Fibroblast of the aortic adventitia (primary cell): ENCODE results near the gene SH3RF3. TPM values are rescaled to one million over a fixed set of nuclear protein-coding genes. Genes with fewer than 3 reads are reported as not detected.

Source experiments
- DNase-seq: peaks from one replicate; pipeline ENCODE4 v3.0.0-alpha.2; 2010; ENCODE audit warnings: low read depth
- H3K4me3 ChIP-seq: 2 replicates; pipeline ENCODE4 v1.5.1; 2011; ENCODE audit warnings: low read depth, mild to moderate bottlenecking, control low read depth, low read length, moderate library complexity
- total RNA-seq: library from RNA; depleted of rRNA; stranded (reverse); fragments of >200 nt; gene quantifications from 2 replicates; pipeline ENCODE4 v1.2.3, GENCODE V29; 2012; ENCODE audit warnings: low replicate concordance
- TF ChIP-seq, protein P1 (sequence below): IDR thresholded peaks from 2 replicates; pipeline ENCODE4 v1.5.1; 2011; ENCODE audit warnings: mild to moderate bottlenecking, low read length, control low read depth, inconsistent platforms; ENCODE audit not compliant: insufficient read depth

The SH3RF3 gene
- total RNA-seq, 1 donor, result 8.4 TPM

DNA sequence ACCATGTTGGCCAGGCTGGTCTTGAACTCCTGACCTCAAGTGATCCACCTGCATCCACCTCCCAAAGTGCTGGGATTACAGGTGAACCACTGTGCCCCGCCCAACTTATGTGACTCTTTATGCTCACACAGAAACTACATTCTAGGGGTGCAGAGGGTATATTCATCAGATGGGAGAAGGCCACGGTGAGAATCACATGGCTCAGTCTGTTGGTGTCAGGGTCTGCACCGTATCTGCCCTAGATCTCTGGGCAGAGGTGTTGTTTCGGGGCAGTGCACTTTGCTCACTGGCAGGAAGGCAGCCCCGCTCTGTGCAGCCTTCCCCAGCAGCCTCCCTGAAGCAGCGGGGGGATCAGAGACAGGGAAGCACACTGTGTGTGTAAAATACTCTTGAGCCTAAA, 76.4 kb downstream of the SH3RF3 start:
- DNase-seq, result no peak

DNA sequence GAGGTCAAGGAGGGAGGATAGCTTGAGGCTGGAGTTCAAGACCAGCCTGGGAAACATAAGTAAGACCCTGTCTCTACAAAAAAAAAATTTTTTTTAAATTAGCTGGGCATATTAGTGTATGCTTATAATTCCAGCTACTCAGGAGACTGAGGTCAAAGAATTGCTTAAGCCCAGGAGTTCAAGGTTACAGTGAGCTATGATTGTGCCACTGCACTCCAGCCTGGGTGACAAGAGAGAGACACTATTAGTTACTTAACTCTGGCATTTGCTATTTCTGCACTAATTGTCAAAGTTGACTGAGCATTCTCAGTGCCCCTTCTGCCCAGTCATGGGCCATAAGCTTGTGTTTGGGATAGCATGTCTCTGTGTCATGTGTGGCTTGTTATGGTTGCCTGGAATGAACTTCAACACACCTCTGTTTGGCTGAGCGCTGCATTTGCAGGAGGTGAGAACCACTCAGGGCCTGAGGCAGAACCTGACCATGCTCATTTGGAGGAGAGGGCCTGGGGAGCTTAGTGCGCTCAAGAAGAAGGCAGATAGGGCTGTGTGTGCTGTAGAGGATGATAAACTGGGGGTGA, 77.7 kb downstream of the SH3RF3 start:
- DNase-seq, result no peak
- TF ChIP-seq, protein P1, sequence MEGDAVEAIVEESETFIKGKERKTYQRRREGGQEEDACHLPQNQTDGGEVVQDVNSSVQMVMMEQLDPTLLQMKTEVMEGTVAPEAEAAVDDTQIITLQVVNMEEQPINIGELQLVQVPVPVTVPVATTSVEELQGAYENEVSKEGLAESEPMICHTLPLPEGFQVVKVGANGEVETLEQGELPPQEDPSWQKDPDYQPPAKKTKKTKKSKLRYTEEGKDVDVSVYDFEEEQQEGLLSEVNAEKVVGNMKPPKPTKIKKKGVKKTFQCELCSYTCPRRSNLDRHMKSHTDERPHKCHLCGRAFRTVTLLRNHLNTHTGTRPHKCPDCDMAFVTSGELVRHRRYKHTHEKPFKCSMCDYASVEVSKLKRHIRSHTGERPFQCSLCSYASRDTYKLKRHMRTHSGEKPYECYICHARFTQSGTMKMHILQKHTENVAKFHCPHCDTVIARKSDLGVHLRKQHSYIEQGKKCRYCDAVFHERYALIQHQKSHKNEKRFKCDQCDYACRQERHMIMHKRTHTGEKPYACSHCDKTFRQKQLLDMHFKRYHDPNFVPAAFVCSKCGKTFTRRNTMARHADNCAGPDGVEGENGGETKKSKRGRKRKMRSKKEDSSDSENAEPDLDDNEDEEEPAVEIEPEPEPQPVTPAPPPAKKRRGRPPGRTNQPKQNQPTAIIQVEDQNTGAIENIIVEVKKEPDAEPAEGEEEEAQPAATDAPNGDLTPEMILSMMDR, result no peak
- no peak overlapping the region for H3K4me3 ChIP-seq

More for the DNA sequence above, 76.4 kb downstream of the SH3RF3 start:
- H3K4me3 ChIP-seq, result no peak overlapping the region
- TF ChIP-seq, protein P1, result no peak

DNA sequence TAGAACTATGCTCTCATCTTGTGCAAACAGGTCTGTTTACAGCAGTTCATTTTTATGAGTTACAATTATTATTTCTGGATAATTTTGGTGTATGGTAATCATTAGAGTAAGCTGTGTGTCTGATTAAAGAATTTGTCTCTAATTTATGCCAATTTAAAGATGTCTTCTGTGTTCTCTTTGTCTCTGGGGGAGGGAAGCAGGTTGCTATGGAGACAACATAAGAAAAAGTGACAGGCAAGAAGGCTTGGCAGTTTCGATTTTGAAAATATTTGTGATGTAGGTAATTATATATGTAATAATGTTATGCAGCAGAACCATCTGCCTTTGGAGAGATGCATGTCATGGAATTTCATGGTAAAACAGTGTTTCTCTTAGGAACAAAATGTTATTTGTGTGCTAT, 78.2 kb downstream of the SH3RF3 start:
- TF ChIP-seq, protein P1, result no peak
- no peak for DNase-seq
- H3K4me3 ChIP-seq, result no peak overlapping the region

DNA sequence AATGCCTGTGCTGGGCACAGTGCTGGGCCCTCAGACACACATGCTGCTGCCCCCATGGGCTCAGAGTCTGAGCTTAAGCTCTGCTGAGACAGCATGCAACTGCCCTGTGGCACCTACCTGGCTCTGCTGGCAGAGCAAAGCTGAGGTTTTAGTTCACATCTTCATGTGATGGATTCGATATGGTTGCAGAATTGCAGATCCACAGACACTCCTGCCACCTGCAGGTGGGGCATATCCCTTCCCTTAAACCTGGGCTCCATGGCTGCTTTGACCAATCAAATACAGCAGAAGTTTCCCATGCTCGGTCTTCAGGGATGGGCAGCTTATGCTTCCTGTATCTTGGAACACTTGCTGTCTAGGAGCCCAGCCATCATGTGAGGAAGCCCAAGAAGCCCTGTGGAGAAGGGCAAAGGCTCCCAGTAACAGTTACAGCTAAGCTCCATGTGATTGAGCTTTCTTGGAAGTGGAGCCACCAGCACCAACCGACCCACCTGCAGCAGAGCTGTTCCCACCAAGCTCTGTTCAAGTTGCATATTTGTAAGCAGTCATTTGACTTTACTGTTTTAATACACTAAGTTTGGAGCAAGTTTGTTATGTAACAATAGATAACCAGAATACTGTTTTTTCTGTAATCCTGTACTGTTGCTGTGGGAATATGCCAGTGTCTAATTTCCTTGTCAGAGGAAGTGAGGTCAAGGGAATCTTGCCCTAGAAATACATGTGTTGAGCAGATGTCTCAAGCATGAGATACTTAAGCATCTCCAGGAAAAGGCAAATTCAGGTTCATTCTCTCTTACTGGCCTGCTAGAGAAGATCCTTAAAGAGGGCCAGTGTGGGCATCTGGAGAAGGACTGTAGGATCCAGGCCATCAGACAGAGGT, 79.3 kb downstream of the SH3RF3 start:
- no peak overlapping the region for H3K4me3 ChIP-seq
- DNase-seq, result peak; percentile 34
- TF ChIP-seq, protein P1, result no peak

DNA sequence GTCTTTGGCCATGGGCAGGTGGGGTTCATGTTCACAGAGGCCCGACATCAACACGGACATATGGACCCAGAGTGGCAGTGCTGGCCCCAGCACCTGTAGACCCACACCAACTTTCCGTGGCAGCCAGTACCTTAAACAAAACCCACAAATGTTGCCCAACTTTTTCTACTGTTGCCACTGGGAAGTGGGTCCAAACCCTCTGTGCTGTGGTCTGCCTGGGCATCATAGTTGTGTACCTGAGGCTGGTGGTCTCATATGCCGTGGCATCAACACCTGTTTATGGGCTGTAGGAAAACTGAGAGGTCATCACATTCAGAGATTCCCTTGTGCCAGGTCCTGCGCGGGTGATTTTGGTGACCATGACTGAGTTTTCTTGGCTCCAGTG, 79.9 kb downstream of the SH3RF3 start:
- TF ChIP-seq, protein P1, result no peak
- DNase-seq, result no peak
- no peak overlapping the region for H3K4me3 ChIP-seq

DNA sequence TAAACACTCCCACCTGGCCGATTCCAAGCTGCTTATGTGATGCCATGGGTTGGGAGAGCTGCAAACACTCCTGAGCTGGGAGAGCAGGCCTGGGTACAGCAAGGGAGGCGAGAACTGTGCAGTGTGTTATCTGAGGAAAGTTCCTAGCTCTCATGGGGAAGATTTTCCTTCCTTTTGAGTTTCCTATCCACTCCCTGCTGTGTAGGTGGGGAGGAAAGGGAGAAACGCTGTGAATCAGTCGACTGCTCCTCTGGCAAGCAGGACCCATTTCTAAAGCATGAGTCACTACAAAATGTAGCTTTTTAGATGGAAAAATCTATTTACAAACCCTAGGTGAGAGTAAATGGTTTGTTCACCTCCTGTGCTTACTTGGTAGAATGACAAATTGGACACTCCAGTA, 80.4 kb downstream of the SH3RF3 start:
- TF ChIP-seq, protein P1, result no peak
- DNase-seq, result peak; percentile 85
- no peak overlapping the region for H3K4me3 ChIP-seq
